GM08714 (cell line): ENCODE results near the gene CFAP74.

ENCODE experiments used
- H3K4me3 ChIP-seq: fragments of 200-500 bp; sonication (Bioruptor generic); 2 replicates; pipeline ENCODE4 v1.5.1; 2014; ENCODE audit warnings: mild to moderate bottlenecking, low read length, inconsistent platforms
- ZNF274 ChIP-seq: IDR thresholded peaks from 2 replicates; pipeline ENCODE4 v1.6.1; 2012; ENCODE audit warnings: mild to moderate bottlenecking, low read depth, low read length

The CFAP74 gene

DNA sequence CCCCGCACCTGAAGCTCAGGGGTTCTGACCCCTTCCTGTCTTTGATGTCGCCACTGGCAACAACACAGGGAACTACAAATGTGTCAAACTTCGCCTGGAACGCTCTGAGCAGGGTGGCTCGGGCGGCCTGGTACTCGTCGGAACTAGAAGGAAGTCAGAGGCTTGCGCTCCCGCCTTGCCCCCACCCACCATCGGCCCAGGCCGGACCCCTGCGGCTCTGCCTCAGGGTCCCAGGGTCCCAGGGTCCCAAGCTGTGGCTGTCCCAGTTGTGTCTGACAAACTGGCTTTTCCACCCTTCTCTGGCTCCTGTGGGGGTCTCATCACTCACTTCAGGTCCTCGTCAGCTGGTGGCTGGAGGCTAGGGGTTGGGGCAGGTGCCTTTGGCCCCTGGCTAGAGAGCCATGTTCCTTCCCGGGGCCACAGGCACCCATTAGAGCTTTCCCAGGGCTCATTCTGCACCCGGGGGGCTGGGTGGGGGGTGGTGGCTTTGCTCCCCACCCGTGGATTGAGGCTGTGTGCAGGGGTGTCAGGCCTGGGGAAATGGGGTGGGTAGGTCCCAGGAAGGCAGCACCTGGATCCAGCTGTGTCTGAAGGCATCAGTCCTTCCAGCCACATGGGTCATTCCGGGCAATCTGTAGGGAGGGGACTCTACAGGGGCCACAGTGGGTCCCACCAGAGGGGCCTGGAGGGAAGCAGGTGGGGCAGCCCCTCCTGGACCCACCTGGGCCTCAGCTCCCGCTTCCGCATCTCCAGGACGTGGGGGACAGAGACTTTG is 76.5 kb downstream of the CFAP74 start:
- TF ChIP-seq ZNF274: no peak

DNA sequence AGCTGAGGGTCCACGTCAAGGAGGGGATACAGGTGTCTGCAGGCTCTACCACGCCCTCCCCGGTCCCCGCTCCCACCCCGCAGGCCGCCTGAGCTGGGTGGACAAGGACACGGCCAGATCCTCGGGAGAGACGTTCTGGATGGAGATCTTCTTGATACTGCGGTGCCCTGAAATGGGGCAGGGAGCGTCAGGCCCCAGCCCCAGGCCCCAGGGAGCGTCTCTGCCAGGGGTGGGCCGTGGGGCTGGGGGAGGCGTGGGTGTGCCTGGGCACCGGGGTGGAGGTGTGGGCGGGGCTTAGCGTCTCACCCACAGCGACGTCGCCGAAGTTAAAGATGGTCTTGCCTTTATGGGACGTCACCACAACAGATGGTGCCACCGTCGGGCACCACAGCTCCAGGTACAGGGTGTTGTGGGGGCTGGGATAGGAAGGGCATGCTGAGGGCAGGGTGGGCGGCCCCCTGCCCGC is 77.2 kb downstream of the CFAP74 start:
- no peak overlapping the region for H3K4me3 ChIP-seq
- no peak for TF ChIP-seq ZNF274

More for the DNA sequence above, 76.5 kb downstream of the CFAP74 start:
- H3K4me3 ChIP-seq: no peak overlapping the region

DNA sequence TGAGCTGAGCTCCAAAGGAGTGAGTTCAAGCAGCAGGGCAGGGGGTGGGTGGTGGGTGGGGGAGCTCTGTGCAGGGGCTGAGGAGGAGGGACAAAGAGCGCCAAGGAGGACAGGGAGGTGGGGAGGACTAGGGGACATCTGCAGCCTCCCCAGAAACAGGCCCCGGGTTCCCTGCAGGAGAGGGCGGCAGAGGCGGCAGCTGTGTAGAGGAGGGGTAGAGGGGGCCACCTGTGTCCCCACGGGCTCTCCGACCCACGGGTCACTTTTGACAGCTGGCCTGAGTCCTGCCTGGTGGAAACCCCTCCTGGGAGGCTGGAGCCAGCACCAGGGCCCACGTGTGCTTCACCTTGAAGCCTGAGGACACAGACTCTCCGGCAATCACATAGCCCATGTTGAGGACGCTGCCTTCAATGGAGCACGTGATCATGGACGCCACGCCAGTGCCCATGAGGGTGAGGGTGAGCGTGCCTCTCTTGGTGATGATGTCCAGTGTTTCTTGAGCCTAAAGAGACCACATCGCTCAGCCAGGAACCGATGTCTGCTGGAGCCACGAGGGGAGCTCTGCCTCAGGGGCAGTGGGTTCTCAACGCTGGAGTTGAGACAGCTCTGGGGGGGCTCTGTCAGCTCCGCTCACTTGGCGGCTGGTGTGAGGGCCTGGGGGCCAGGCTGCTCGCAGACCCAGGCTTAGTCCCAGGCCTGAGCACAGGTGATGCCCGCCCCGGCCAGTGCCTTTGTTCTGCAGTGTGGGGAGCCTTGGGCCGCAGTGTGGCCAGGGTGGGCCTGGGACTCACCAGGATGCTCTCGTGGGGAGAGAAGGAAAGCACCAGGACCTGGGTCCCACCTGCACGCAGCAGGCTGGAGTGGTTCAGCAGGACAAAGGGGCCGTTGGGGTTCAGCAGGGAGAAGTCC is 77.9 kb downstream of the CFAP74 start:
- no peak for TF ChIP-seq ZNF274
- no peak overlapping the region for H3K4me3 ChIP-seq

DNA sequence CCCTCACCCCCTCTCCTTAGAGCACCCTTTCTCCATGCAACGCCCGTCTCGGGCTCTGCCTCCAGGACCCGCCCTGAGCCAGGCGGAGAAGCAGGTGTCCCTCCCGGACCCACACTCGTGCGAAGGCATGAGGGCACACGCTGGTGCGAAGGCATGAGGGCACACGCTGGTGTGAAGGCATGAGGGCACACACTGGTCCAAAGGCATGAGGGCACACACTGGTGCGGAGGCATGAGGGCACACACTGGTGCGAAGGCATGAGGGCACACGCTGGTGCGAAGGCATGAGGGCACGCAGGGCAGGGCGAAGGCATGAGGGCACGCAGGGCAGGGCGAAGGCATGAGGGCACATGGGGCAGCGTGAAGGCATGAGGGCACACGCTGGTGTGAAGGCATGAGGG is 78.7 kb downstream of the CFAP74 start:
- TF ChIP-seq ZNF274: no peak

DNA sequence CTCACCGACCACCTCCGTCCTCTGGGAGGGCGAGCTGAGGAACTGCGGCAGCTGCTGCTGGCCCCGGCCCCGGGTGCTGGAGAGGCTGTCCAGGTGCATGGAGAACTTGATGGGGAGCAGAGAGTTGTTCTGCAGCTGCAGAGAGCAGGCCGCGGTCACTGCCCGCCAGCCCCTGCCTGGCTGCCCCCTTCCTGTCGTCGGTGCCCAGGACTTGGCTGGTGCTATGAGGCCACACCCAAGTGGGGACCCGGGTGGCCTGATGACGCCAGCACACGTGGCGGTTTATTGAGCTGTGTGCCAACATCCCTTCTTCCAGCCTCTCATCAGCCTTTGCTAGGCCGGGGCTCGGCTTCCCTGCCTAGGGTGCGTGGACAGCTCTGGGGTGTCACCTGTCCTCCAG is 79.2 kb downstream of the CFAP74 start:
- no peak overlapping the region for H3K4me3 ChIP-seq
- no peak for TF ChIP-seq ZNF274

More for the DNA sequence above, 78.7 kb downstream of the CFAP74 start:
- no peak overlapping the region for H3K4me3 ChIP-seq

GRCh38 chr1:1922956-1923833 is 80.4 kb downstream of the CFAP74 start:
- H3K4me3 ChIP-seq: no peak overlapping the region
- no peak for TF ChIP-seq ZNF274

DNA sequence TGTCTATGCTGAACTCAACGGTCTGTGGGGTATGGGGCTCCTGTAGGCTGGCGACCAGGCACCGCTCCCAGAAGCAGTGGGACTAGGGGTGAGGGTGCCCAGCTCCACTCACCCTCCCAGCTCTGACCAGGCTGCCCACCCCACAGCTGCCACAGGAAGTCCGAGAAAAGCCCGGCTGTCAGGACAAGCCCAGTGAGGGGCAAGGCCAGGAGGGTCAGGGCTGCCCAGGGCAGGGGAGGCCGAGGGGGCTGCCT is 81.0 kb downstream of the CFAP74 start:
- no peak for TF ChIP-seq ZNF274
- no peak overlapping the region for H3K4me3 ChIP-seq

DNA sequence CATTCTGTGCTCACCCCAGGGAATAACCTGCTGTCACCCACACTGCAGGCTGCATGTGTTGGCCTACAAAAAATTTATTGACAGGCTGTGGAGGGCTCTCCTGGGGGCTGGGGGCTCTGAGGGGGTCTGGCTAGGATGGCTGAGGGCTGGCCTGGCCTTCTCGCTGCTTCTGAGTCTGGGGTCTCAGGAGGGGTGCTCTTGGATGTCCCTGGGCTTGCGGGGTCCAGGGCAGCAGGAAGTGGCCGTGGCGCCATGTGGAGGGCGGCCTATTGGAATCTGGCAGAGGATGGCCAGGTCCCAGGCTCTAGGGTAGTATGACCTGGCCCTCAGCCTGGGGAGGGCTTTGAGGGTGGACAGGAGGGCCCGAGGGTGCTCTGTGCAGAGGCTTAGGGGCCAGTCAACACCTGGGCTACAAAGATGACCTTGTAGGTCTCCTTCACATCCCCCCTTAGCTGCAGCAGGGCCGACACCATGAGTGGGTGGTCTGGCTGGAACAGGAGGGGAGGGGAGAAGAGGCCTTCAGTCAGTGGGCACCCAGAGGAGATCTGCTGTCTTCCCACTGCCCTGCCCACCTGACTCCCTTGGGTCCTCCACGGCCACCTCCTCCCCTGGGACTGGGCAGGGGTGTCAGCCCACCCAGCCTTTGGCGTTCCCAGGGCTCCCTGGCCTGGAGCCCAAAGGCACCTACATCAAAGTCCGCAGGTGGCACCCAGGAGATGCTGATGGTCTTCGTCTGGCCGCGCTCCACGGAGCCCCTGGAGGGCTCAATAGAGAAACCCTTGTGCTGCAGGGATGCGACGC is 81.5 kb downstream of the CFAP74 start:
- TF ChIP-seq ZNF274: no peak
- no peak overlapping the region for H3K4me3 ChIP-seq

DNA sequence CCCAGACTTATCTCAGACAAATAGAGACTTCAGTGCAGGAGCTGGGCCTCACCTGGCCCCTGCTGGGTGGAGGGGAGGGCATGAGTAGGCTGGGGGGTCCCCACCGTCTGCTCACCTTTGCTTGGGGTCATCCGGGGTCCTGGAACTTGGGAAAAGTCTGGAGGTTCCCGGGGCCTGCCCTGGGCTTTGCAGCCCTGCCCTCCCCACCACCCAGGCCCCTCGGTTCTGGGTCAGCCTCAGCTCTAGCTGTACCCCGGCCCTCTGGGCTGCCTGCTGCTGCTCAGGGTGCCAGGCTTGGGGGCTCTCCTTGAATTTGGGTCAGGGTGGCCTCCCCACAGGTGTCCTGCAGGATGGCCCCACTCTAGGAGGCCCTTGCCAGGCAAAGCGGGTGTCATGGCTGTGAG is 82.1 kb downstream of the CFAP74 start:
- no peak for TF ChIP-seq ZNF274

GRCh38 chr1:1920608-1921458 is 82.8 kb downstream of the CFAP74 start:
- no peak overlapping the region for H3K4me3 ChIP-seq
- no peak for TF ChIP-seq ZNF274

More for the DNA sequence above, 82.1 kb downstream of the CFAP74 start:
- H3K4me3 ChIP-seq: no peak overlapping the region

GRCh38 chr1:1920057-1920607 is 83.5 kb downstream of the CFAP74 start:
- no peak overlapping the region for H3K4me3 ChIP-seq
- no peak for TF ChIP-seq ZNF274
